ENCODE measurements around the gene TDRD9. TPM values are rescaled to one million over a fixed set of nuclear protein-coding genes. Genes with fewer than 3 reads are reported as not detected.

TDRD9 gene
- total RNA-seq, 1 donor from 2014 or later, result 0.53 TPM

GRCh38 chr14:104048758-104049507, 120.7 kb downstream of the TDRD9 start:
- DNase-seq (ENCODE audit: low read depth), result peak; percentile 59
- FAIRE-seq, result no peak
- no peaks in the 10 kb centered on the region for H3K27me3 ChIP-seq (ENCODE audit: control insufficient read depth, insufficient read depth, low read length)
- no peaks in the 10 kb centered on the region for H3K36me3 ChIP-seq (ENCODE audit: control insufficient read depth, insufficient read depth, low read length)
- TF ChIP-seq CTCF (IDR thresholded peaks at IDR 0.05; ENCODE audit: insufficient read depth, low read length, severe bottlenecking), result no peak
- H3K4me3 ChIP-seq (ENCODE audit: low read depth, low read length), result no peak overlapping the region

GRCh38 chr14:104049576-104050240, 121.5 kb downstream of the TDRD9 start:
- TF ChIP-seq CTCF (IDR thresholded peaks at IDR 0.05; ENCODE audit: insufficient read depth, low read length, severe bottlenecking), result no peak
- DNase-seq (ENCODE audit: low read depth) (no peak), FAIRE-seq (peak; percentile 58)
- H3K27me3 ChIP-seq (ENCODE audit: control insufficient read depth, insufficient read depth, low read length), result no peaks in the 10 kb centered on the region
- no peak overlapping the region for H3K4me3 ChIP-seq (ENCODE audit: low read depth, low read length)
- no peaks in the 10 kb centered on the region for H3K36me3 ChIP-seq (ENCODE audit: control insufficient read depth, insufficient read depth, low read length)

- Histone ChIP-seq H3K4me3 (ENCODE audit: low read depth, low read length) (no peak overlapping the region), H3K27me3 (ENCODE audit: control insufficient read depth, insufficient read depth, low read length) (no peaks in the 10 kb centered on the region), H3K36me3 (ENCODE audit: control insufficient read depth, insufficient read depth, low read length) (no peaks in the 10 kb centered on the region)
- DNase-seq (ENCODE audit: low read depth), result no peak
- TF ChIP-seq CTCF (IDR thresholded peaks at IDR 0.05; ENCODE audit: insufficient read depth, low read length, severe bottlenecking), result no peak
- no peak for FAIRE-seq
These were observed 123.0 kb downstream of the TDRD9 start for GRCh38 chr14:104051092-104051813.

- FAIRE-seq (no peak), DNase-seq (ENCODE audit: low read depth) (no peak)
- no peak for TF ChIP-seq CTCF (IDR thresholded peaks at IDR 0.05; ENCODE audit: insufficient read depth, low read length, severe bottlenecking)
- Histone ChIP-seq H3K36me3 (ENCODE audit: control insufficient read depth, insufficient read depth, low read length) (no peaks in the 10 kb centered on the region), H3K4me3 (ENCODE audit: low read depth, low read length) (no peak overlapping the region), H3K27me3 (ENCODE audit: control insufficient read depth, insufficient read depth, low read length) (no peaks in the 10 kb centered on the region)
These were observed 126.1 kb downstream of the TDRD9 start for GRCh38 chr14:104054222-104054905.

- no peak overlapping the region for H3K4me3 ChIP-seq (ENCODE audit: low read depth, low read length)
- FAIRE-seq (no peak), DNase-seq (ENCODE audit: low read depth) (no peak)
- no peak for TF ChIP-seq CTCF (IDR thresholded peaks at IDR 0.05; ENCODE audit: insufficient read depth, low read length, severe bottlenecking)
- H3K36me3 ChIP-seq (ENCODE audit: control insufficient read depth, insufficient read depth, low read length), result no peaks in the 10 kb centered on the region
- no peaks in the 10 kb centered on the region for H3K27me3 ChIP-seq (ENCODE audit: control insufficient read depth, insufficient read depth, low read length)
These were observed 134.0 kb downstream of the TDRD9 start for GRCh38 chr14:104062281-104062680.
